Measurements from ENCODE around the gene PCNP.

DNA sequence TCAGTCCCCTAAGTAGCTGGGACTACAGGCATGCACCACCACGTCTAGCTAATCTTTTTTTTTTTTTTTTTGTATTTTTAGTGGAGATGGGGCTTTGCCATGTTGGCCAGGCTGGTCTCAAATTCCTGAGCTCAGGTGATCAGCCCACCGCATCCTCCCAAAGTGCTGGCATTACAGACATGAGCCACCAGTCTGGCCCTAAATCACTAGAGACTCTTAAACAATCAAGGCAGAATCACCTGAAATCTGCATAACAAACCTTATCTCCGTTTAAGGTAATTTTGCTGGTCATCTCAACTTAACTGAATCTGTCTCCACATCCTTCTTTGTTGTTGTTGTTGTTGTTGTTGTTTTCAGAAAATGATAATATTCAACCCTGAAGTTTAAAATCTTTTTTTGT lies 17.9 kb upstream of the PCNP start:
- TF ChIP-seq, protein P1, sequence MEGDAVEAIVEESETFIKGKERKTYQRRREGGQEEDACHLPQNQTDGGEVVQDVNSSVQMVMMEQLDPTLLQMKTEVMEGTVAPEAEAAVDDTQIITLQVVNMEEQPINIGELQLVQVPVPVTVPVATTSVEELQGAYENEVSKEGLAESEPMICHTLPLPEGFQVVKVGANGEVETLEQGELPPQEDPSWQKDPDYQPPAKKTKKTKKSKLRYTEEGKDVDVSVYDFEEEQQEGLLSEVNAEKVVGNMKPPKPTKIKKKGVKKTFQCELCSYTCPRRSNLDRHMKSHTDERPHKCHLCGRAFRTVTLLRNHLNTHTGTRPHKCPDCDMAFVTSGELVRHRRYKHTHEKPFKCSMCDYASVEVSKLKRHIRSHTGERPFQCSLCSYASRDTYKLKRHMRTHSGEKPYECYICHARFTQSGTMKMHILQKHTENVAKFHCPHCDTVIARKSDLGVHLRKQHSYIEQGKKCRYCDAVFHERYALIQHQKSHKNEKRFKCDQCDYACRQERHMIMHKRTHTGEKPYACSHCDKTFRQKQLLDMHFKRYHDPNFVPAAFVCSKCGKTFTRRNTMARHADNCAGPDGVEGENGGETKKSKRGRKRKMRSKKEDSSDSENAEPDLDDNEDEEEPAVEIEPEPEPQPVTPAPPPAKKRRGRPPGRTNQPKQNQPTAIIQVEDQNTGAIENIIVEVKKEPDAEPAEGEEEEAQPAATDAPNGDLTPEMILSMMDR (IDR thresholded peaks at IDR 0.05), result no peak
- no peak for TF ChIP-seq POLR2AphosphoS5 (IDR thresholded peaks at IDR 0.05)
- TF ChIP-seq POLR2A (IDR thresholded peaks at IDR 0.05), result no peak

Measured in sigmoid colon (tissue), 4 donors.